Type B pancreatic cell (in vitro differentiated cells): ENCODE results near the gene DOCK4. TPM values are rescaled to one million over a fixed set of nuclear protein-coding genes. Genes with fewer than 3 reads are reported as not detected.

Experiments
- DNase-seq: peaks from one replicate; pipeline ENCODE4 v3.0.0; 2021; ENCODE audit warnings: mixed read lengths; ENCODE audit not compliant: unreplicated experiment; ENCODE audit errors: extremely low spot score
- H3K27ac Mint-ChIP-seq: 2 replicates; pipeline ENCODE4 v1.8.0; 2021; ENCODE audit warnings: mild to moderate bottlenecking, mixed read lengths
- H3K27me3 Mint-ChIP-seq: 2 replicates; pipeline ENCODE4 v1.8.0; 2021; ENCODE audit warnings: mixed read lengths
- H3K36me3 Mint-ChIP-seq: 2 replicates; pipeline ENCODE4 v1.8.0; 2021; ENCODE audit warnings: mixed read lengths
- H3K4me1 Mint-ChIP-seq: one replicate; pipeline ENCODE4 v1.8.0; 2021; ENCODE audit warnings: mixed read lengths; ENCODE audit not compliant: unreplicated experiment
- H3K4me3 Mint-ChIP-seq: 2 replicates; pipeline ENCODE4 v1.8.0; 2021; ENCODE audit warnings: mild to moderate bottlenecking, mixed read lengths
- H3K9me3 Mint-ChIP-seq: 2 replicates; pipeline ENCODE4 v1.8.0; 2021; ENCODE audit warnings: mixed read lengths
- total RNA-seq: library from RNA; stranded (reverse); gene quantifications from 2 replicates; pipeline ENCODE4 v1.2.1, GENCODE V29; 2021; ENCODE audit warnings: low replicate concordance
- TF ChIP-seq, protein P1 (sequence below): fragments of 200-600 bp; sonication (generic); conservative IDR thresholded peaks from 2 replicates; pipeline ENCODE4 v1.5.0; 2021; ENCODE audit warnings: antibody characterized with exemption, mild to moderate bottlenecking

The DOCK4 gene
- total RNA-seq, 1 donor from 2014 or later = 24.6 TPM

- no peaks in the 10 kb centered on the region for H3K4me1 Mint-ChIP-seq
- no peaks in the 10 kb centered on the region for H3K36me3 Mint-ChIP-seq
- no peak overlapping the region for H3K27ac Mint-ChIP-seq
- DNase-seq = no peak
- TF ChIP-seq, protein P1, sequence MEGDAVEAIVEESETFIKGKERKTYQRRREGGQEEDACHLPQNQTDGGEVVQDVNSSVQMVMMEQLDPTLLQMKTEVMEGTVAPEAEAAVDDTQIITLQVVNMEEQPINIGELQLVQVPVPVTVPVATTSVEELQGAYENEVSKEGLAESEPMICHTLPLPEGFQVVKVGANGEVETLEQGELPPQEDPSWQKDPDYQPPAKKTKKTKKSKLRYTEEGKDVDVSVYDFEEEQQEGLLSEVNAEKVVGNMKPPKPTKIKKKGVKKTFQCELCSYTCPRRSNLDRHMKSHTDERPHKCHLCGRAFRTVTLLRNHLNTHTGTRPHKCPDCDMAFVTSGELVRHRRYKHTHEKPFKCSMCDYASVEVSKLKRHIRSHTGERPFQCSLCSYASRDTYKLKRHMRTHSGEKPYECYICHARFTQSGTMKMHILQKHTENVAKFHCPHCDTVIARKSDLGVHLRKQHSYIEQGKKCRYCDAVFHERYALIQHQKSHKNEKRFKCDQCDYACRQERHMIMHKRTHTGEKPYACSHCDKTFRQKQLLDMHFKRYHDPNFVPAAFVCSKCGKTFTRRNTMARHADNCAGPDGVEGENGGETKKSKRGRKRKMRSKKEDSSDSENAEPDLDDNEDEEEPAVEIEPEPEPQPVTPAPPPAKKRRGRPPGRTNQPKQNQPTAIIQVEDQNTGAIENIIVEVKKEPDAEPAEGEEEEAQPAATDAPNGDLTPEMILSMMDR = no peak
- H3K4me3 Mint-ChIP-seq = no peak overlapping the region
- no peaks in the 10 kb centered on the region for H3K27me3 Mint-ChIP-seq
- no peaks in the 10 kb centered on the region for H3K9me3 Mint-ChIP-seq
Observed at GRCh38 chr7:112010994-112011393, 195.2 kb downstream of the DOCK4 start.

GRCh38 chr7:112010109-112010508 is 196.1 kb downstream of the DOCK4 start:
- no peaks in the 10 kb centered on the region for H3K36me3 Mint-ChIP-seq
- H3K27ac Mint-ChIP-seq = no peak overlapping the region
- no peaks in the 10 kb centered on the region for H3K9me3 Mint-ChIP-seq
- H3K27me3 Mint-ChIP-seq = no peaks in the 10 kb centered on the region
- TF ChIP-seq, protein P1 = no peak
- H3K4me3 Mint-ChIP-seq = no peak overlapping the region
- H3K4me1 Mint-ChIP-seq = no peaks in the 10 kb centered on the region
- no peak for DNase-seq

- no peaks in the 10 kb centered on the region for H3K9me3 Mint-ChIP-seq
- H3K27ac Mint-ChIP-seq = no peak overlapping the region
- H3K4me3 Mint-ChIP-seq = no peak overlapping the region
- H3K4me1 Mint-ChIP-seq = no peaks in the 10 kb centered on the region
- TF ChIP-seq, protein P1 = no peak
- no peaks in the 10 kb centered on the region for H3K27me3 Mint-ChIP-seq
- no peak for DNase-seq
- H3K36me3 Mint-ChIP-seq = peaks cover 4% of the 10 kb centered on the region
Observed at GRCh38 chr7:112009081-112009480, 197.1 kb downstream of the DOCK4 start.

DNA sequence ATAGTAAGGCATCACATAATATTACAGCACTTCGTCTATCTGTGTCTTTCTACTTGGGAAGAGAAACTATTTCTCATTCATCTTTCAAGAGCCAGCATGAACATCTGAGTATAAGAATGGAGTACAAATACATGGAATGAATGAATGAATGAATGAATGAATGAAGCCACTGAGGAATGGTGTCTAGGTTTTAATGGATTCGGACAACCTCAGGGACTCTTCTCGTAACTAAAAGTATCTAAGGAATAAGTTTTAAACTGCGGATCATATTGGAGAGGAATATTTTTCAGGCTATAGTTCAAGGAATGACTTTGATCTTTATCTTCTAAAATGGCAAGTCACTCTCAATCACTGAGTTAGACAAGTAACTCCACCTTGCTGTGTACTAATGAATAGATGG is 199.0 kb downstream of the DOCK4 start:
- DNase-seq = no peak
- no peaks in the 10 kb centered on the region for H3K9me3 Mint-ChIP-seq
- TF ChIP-seq, protein P1 = no peak

GRCh38 chr7:112006071-112006470 is 200.1 kb downstream of the DOCK4 start:
- no peak overlapping the region for H3K27ac Mint-ChIP-seq
- peaks cover 7% of the 10 kb centered on the region for H3K36me3 Mint-ChIP-seq
- no peak overlapping the region for H3K4me3 Mint-ChIP-seq
- peaks cover 3% of the 10 kb centered on the region for H3K4me1 Mint-ChIP-seq
- no peaks in the 10 kb centered on the region for H3K27me3 Mint-ChIP-seq
- TF ChIP-seq, protein P1 = no peak
- no peaks in the 10 kb centered on the region for H3K9me3 Mint-ChIP-seq
- no peak for DNase-seq

More for the DNA sequence above, 199.0 kb downstream of the DOCK4 start:
- Mint-ChIP-seq H3K27ac (no peak overlapping the region), H3K27me3 (no peaks in the 10 kb centered on the region), H3K4me3 (no peak overlapping the region), H3K36me3 (peaks cover 4% of the 10 kb centered on the region), H3K4me1 (no peaks in the 10 kb centered on the region)

GRCh38 chr7:112005205-112005775 is 200.9 kb downstream of the DOCK4 start:
- Mint-ChIP-seq H3K4me1 (peaks cover 6% of the 10 kb centered on the region), H3K9me3 (no peaks in the 10 kb centered on the region), H3K27me3 (no peaks in the 10 kb centered on the region), H3K27ac (no peak overlapping the region), H3K36me3 (peaks cover 9% of the 10 kb centered on the region), H3K4me3 (no peak overlapping the region)
- TF ChIP-seq, protein P1 = no peak
- no peak for DNase-seq
